Lower lobe of right lung (tissue), 2 donors: ENCODE data around the gene AUTS2. TPM values are rescaled to one million over a fixed set of nuclear protein-coding genes. Genes with fewer than 3 reads are reported as not detected.

Experiments
- ATAC-seq, 2 donors: fragments of 200-7000 bp; cut with Tn5 transposase; one replicate each; pipeline ENCODE4 v1.9.1; 2020 to 2022; ENCODE audit warnings: mild to moderate bottlenecking in 2 of 2, moderate library complexity in 2 of 2
- DNase-seq: peaks from one replicate; pipeline ENCODE4 v3.0.0-alpha.2; 2020
- H3K27ac ChIP-seq: fragments of 200-600 bp; one replicate; pipeline ENCODE4 v1.8.0; 2022
- H3K27me3 ChIP-seq: fragments of 200-600 bp; one replicate; pipeline ENCODE4 v1.8.0; 2022; ENCODE audit warnings: low read depth
- H3K36me3 ChIP-seq: fragments of 200-600 bp; one replicate; pipeline ENCODE4 v1.8.0; 2022; ENCODE audit warnings: mild to moderate bottlenecking
- H3K4me1 ChIP-seq: fragments of 200-600 bp; one replicate; pipeline ENCODE4 v1.8.0; 2022
- H3K4me3 ChIP-seq: fragments of 200-600 bp; one replicate; pipeline ENCODE4 v1.8.0; 2022; ENCODE audit warnings: mild to moderate bottlenecking
- H3K9me3 ChIP-seq: fragments of 200-600 bp; one replicate; pipeline ENCODE4 v1.8.0; 2022
- CTCF ChIP-seq: fragments of 200-600 bp; IDR thresholded peaks from one replicate; pipeline ENCODE4 v1.8.0; 2022; ENCODE audit warnings: antibody characterized with exemption, mild to moderate bottlenecking
- intact Hi-C: fragments of 100-400 bp; cut with DNase I; formaldehyde crosslinking; loops from one replicate; pipeline ENCODE4 v1.11.0; 2022
- total RNA-seq: library from RNA; stranded (reverse); fragmentation: NEBNext Ultra II Directional; extraction: Animal tissue kit (Norgen Biotek cat#: 25700); gene quantifications from one replicate; pipeline ENCODE4 v1.2.1, GENCODE V29; 2021
- donor health status: DM: no; HTN: yes; CAD: no; lungs with severe emphysema.

AUTS2 gene
- total RNA-seq, 1 donor from 2014 or later = 45.7 TPM

GRCh38 chr7:69665369-69665768 lies 67.1 kb downstream of the AUTS2 start:
- no peak for TF ChIP-seq CTCF
- Histone ChIP-seq H3K36me3 (no peaks in the 10 kb centered on the region), H3K4me1 (peaks cover 5% of the 10 kb centered on the region), H3K9me3 (no peaks in the 10 kb centered on the region), H3K4me3 (no peak overlapping the region), H3K27ac (no peak overlapping the region), H3K27me3 (no peaks in the 10 kb centered on the region)
- DNase-seq = no peak
- intact Hi-C loops = no loop called here
- no peak for ATAC-seq

DNA sequence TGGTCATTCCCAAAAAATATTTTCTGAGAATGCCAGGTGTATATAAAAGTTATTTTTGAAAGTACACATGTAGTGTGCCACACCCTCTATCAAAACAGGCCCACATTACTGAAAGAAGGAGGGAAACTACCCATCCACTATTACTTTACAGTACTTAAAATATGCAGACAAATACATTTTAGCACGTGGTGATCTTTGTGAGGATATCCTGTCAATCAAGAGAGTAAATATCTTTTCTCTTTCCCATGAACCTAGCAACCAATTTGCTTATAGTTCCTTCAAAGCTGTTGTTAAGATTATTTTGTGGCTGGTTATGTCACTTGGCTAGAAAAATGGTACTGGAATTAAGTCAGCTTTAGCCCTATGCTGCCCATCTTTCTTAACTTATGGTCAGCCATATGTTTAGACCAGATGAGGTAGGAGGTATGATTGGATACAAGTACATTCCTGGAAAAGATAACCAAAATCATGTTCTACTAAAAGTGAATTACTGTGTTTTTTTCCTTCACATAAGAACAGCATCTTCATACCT lies 70.1 kb downstream of the AUTS2 start:
- Histone ChIP-seq H3K27me3 (no peaks in the 10 kb centered on the region), H3K4me3 (no peak overlapping the region), H3K27ac (no peak overlapping the region), H3K9me3 (no peaks in the 10 kb centered on the region), H3K4me1 (peaks cover 13% of the 10 kb centered on the region), H3K36me3 (no peaks in the 10 kb centered on the region)
- ATAC-seq (no peak), DNase-seq (no peak)
- intact Hi-C loops = no loop called here
- no peak for TF ChIP-seq CTCF

DNA sequence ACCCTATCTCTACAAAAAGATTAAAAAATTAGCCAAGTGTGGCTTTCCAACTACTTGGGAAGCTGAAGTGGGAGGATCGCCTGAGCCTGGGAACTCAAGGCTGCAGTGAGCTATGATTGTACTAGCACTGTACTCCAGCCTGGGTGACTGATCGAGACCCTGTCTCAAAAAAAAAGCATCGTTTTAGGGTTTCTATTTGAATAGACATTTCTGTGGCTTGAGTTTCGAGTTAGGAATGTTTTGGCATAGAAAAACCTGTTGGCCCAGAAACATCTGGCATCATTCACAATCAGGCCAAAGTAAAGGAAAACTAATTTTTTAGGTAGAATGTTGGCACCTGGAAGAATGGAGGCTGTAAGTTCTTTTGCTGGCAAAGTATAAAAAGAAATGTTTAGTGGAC lies 72.4 kb downstream of the AUTS2 start:
- H3K36me3 ChIP-seq = no peaks in the 10 kb centered on the region
- intact Hi-C loops = no loop called here
- no peak for ATAC-seq
- H3K27ac ChIP-seq = no peak overlapping the region
- H3K9me3 ChIP-seq = no peaks in the 10 kb centered on the region
- peaks cover 13% of the 10 kb centered on the region for H3K4me1 ChIP-seq
- no peak for TF ChIP-seq CTCF
- no peaks in the 10 kb centered on the region for H3K27me3 ChIP-seq
- DNase-seq = no peak
- H3K4me3 ChIP-seq = no peak overlapping the region

- TF ChIP-seq CTCF = no peak
- no peak overlapping the region for H3K27ac ChIP-seq
- H3K4me3 ChIP-seq = no peak overlapping the region
- intact Hi-C loops = no loop called here
- no peaks in the 10 kb centered on the region for H3K36me3 ChIP-seq
- peaks cover 13% of the 10 kb centered on the region for H3K4me1 ChIP-seq
- no peaks in the 10 kb centered on the region for H3K9me3 ChIP-seq
- no peaks in the 10 kb centered on the region for H3K27me3 ChIP-seq
- no peak for ATAC-seq
- DNase-seq = no peak
These were observed 74.8 kb downstream of the AUTS2 start for GRCh38 chr7:69673074-69673473.

DNA sequence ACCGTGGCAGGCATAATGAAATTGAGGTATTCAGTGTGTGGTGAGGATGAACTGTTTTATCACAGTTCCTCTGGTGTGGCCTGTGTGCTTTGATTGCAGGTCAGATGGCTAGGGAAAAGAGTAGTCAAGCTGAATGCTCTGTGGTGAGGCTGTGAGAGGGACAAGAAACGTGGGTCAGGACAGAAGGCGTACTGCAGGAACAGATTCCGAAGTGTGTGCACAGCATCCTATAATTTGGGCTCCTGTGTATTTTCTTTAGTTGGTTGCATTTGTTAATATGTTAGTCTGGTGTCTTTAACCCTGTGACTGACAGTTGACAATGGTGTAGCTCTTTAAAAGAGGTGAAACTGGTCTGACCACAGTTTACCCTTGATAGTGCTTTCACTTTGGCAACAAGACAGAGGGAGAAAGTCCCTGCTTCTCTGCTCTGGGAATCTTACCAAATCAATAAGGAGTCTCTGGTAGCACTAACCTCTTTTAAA lies 76.5 kb downstream of the AUTS2 start:
- DNase-seq = no peak
- Histone ChIP-seq H3K4me1 (peaks cover 13% of the 10 kb centered on the region), H3K4me3 (no peak overlapping the region), H3K9me3 (no peaks in the 10 kb centered on the region), H3K27me3 (no peaks in the 10 kb centered on the region), H3K36me3 (no peaks in the 10 kb centered on the region), H3K27ac (no peak overlapping the region)
- ATAC-seq = peak; percentile 52 to 70
- intact Hi-C loops = no loop called here
- TF ChIP-seq CTCF = no peak
